ENCODE results near the gene ZNF746.

DNA sequence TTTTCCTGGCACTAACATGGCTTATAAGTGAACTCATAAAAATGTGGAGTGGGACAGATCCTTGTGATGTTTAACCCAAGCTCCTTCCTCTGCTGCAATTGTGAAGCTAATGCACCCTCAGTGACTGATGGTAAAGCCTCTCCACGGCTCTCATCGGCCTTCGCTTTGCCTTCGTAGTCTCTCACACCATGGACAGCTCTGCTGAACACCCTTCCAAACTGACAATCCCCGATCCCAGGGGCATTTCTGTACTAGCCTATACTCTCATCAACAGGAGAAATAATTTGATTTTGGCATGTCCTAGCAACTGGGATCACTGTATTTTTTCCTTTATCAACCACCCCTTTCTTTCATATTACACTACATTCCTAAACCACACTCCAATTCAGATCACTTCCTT lies 42.9 kb downstream of the ZNF746 start:
- TF ChIP-seq, protein P1, sequence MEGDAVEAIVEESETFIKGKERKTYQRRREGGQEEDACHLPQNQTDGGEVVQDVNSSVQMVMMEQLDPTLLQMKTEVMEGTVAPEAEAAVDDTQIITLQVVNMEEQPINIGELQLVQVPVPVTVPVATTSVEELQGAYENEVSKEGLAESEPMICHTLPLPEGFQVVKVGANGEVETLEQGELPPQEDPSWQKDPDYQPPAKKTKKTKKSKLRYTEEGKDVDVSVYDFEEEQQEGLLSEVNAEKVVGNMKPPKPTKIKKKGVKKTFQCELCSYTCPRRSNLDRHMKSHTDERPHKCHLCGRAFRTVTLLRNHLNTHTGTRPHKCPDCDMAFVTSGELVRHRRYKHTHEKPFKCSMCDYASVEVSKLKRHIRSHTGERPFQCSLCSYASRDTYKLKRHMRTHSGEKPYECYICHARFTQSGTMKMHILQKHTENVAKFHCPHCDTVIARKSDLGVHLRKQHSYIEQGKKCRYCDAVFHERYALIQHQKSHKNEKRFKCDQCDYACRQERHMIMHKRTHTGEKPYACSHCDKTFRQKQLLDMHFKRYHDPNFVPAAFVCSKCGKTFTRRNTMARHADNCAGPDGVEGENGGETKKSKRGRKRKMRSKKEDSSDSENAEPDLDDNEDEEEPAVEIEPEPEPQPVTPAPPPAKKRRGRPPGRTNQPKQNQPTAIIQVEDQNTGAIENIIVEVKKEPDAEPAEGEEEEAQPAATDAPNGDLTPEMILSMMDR (IDR thresholded peaks at IDR 0.05) = no peak
- no peak for TF ChIP-seq JUN (IDR thresholded peaks at IDR 0.05)
- TF ChIP-seq ZSCAN20 (CRISPR knock-in tag; IDR thresholded peaks at IDR 0.05) = no peak
- TF ChIP-seq KDM1A (IDR thresholded peaks at IDR 0.05; ENCODE audit: low read depth) = no peak
- TF ChIP-seq, protein P2, sequence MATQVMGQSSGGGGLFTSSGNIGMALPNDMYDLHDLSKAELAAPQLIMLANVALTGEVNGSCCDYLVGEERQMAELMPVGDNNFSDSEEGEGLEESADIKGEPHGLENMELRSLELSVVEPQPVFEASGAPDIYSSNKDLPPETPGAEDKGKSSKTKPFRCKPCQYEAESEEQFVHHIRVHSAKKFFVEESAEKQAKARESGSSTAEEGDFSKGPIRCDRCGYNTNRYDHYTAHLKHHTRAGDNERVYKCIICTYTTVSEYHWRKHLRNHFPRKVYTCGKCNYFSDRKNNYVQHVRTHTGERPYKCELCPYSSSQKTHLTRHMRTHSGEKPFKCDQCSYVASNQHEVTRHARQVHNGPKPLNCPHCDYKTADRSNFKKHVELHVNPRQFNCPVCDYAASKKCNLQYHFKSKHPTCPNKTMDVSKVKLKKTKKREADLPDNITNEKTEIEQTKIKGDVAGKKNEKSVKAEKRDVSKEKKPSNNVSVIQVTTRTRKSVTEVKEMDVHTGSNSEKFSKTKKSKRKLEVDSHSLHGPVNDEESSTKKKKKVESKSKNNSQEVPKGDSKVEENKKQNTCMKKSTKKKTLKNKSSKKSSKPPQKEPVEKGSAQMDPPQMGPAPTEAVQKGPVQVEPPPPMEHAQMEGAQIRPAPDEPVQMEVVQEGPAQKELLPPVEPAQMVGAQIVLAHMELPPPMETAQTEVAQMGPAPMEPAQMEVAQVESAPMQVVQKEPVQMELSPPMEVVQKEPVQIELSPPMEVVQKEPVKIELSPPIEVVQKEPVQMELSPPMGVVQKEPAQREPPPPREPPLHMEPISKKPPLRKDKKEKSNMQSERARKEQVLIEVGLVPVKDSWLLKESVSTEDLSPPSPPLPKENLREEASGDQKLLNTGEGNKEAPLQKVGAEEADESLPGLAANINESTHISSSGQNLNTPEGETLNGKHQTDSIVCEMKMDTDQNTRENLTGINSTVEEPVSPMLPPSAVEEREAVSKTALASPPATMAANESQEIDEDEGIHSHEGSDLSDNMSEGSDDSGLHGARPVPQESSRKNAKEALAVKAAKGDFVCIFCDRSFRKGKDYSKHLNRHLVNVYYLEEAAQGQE (IDR thresholded peaks at IDR 0.05) = no peak
- TF ChIP-seq, protein P3, sequence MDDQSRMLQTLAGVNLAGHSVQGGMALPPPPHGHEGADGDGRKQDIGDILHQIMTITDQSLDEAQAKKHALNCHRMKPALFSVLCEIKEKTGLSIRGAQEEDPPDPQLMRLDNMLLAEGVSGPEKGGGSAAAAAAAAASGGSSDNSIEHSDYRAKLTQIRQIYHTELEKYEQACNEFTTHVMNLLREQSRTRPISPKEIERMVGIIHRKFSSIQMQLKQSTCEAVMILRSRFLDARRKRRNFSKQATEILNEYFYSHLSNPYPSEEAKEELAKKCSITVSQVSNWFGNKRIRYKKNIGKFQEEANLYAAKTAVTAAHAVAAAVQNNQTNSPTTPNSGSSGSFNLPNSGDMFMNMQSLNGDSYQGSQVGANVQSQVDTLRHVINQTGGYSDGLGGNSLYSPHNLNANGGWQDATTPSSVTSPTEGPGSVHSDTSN (IDR thresholded peaks at IDR 0.05) = no peak
- no peak for TF ChIP-seq NR3C1 (IDR thresholded peaks at IDR 0.05)
- TF ChIP-seq, protein P4, sequence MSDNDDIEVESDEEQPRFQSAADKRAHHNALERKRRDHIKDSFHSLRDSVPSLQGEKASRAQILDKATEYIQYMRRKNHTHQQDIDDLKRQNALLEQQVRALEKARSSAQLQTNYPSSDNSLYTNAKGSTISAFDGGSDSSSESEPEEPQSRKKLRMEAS (IDR thresholded peaks at IDR 0.05) = no peak
- no peak for TF ChIP-seq USF2 (IDR thresholded peaks at IDR 0.05)

Data from A549 (cell line).